Choroid plexus epithelial cell (primary cell): Measurements from ENCODE around the gene HPCAL1.

Experiments used
- DNase-seq: peaks from one replicate; pipeline ENCODE4 v3.0.0-alpha.2; 2010; ENCODE audit warnings: low read depth
- H3K4me3 ChIP-seq: 2 replicates; pipeline ENCODE4 v1.5.1; 2011; ENCODE audit warnings: low read depth, mild to moderate bottlenecking, control low read depth, low read length, moderate library complexity
- TF ChIP-seq, protein P1 (sequence below): conservative IDR thresholded peaks from 2 replicates; pipeline ENCODE4 v1.5.1; 2011; ENCODE audit warnings: low read depth, mild to moderate bottlenecking, control low read depth, inconsistent platforms, low read length, moderate library complexity

The HPCAL1 gene

DNA sequence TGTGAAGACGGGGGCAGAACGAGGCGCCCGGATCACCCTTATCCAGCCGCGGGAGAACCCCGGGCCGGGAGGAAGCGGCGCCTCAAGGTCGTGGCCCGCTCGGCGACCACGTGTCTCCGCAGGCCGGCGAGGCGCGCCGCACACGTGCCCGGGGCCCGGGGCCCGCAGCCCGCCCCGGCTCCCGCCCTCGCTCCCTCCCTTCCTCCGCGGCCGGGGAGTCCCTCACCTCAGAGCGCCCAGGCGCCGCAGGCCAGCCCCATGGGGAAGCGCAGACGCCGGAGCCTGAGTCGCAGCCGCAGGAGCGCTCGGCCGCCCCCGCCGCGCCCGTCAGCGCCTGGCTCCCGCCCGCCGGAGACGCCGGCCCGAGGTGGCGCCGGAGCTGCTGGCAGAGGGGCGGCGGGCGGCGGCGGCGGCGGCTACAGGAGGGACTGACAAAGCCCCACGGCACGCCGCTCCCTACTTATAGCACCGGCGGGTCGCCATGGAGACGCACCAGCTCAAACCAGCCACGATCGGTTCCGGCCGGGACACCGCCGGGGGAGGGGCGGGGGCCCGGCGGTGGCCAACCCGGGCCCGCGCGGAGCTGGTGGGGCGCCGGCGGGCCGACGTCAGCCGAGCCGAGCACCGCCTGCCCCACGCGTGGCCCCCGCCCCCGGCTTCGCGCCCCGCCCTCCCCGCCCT lies 145.3 kb downstream of the HPCAL1 start, which contains the start of gene ODC1:
ODC1 (minus strand) TSS at position 433 of the 681 bp plus-strand sequence. CDS start 3,295 bp downstream, outside the sequence.
- H3K4me3 ChIP-seq, result peak within 1 kb of the TSS; percentile 69
- DNase-seq, result peak; percentile 90
- TF ChIP-seq, protein P1, sequence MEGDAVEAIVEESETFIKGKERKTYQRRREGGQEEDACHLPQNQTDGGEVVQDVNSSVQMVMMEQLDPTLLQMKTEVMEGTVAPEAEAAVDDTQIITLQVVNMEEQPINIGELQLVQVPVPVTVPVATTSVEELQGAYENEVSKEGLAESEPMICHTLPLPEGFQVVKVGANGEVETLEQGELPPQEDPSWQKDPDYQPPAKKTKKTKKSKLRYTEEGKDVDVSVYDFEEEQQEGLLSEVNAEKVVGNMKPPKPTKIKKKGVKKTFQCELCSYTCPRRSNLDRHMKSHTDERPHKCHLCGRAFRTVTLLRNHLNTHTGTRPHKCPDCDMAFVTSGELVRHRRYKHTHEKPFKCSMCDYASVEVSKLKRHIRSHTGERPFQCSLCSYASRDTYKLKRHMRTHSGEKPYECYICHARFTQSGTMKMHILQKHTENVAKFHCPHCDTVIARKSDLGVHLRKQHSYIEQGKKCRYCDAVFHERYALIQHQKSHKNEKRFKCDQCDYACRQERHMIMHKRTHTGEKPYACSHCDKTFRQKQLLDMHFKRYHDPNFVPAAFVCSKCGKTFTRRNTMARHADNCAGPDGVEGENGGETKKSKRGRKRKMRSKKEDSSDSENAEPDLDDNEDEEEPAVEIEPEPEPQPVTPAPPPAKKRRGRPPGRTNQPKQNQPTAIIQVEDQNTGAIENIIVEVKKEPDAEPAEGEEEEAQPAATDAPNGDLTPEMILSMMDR, result no peak

DNA sequence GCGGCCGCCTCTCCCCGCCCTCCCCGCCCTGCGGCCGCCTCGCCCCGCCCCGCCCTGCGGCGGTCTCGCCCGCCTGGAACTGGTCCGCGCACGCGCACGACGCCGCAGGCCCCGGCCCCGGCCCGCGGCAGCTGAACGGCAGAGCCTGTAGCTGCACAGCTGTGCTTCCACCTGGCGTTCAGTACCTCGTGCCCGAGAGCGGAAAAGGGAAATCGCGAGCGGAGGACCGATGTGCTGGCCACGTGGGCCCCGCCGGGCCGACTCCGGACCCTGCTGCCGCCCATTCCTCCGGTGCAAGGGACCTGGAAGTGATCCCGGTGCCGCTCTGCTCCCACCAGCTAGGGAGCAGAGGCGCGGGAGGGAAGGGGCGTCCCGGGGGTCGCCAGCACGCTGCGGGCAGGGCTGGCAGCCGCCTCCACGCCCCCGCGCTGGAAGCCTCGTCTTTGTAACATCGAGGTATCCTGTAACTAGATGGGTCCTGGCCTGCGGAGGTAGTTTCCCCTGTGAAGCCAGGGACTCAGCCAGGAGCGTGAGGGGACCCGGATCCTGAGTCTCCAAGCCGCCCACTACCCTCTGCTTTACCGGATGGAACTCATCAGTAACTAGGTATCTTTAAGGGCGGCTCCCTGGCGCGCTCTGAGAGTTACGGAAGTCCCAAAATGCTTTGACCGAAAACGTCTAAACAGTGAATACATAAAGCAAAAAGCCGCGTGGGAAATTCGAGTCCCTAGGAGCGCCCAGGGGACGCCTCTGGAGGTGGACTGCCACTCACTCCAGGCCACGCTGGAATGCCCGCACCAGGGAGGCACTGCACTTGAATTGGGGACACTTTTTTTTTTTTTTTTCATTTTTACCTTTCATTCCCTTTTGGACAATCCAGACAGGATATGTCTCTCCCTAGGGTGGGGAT lies 146.1 kb downstream of the HPCAL1 start:
- H3K4me3 ChIP-seq, result peak overlapping the region; percentile 69
- TF ChIP-seq, protein P1, result no peak
- no peak for DNase-seq

DNA sequence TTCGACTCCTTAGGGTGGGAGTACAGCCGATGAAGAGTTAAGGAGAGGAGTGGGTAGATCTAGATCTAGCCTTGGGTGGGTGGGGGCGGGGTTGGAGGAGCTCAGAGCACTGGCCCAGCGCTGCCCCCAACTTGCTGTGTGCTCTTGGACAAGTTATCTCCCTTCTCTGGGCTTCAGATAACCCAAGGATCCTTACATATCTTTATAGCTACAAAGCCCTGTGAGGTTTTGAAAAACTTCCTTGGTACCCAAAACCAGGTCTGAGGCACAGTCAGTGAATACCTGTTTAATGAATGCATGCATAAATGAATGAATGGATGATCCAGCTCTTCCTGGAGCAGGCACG lies 146.8 kb downstream of the HPCAL1 start:
- H3K4me3 ChIP-seq, result no peak overlapping the region
- DNase-seq, result no peak
- TF ChIP-seq, protein P1, result no peak

DNA sequence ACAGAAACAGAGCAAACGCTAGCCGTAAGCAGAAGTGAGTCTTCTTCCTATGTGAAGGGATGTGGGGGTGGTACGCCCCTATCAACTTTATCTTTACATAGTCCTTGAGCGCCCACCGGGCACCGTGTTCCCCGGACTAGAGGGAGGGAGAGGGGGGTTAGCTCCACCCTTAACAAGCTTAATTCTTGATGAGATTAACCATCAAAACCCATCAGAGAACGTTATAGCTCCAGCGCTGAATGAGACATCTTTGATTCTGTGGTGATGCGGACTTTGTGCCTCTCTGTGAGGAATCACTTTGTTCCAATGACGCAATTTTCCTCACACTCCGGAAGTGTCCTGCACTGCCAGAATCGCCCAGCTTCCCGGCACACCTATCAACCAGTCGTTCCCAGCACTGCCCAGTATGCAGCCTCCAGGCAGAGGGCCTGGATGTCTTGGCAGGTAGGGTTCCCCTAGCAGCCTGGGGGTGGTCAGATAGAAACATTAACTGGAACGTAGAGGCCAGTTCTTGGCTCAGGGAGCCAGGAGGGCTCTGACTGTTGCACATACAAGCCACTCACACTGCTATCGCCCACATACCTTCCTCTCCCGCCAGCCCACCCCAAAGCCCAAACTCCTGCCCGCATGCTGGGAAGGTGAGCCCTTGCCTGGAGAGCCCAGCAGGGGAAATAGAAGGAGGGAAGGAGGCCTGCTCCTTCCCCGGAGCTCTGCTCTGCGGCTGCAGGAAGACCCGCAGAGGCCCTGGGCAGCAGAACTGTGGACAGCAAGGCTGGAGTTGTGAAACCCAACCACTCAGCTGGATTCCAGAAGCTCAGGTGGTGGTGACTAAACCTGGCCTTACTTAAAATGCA lies 147.4 kb downstream of the HPCAL1 start:
- no peak overlapping the region for H3K4me3 ChIP-seq
- TF ChIP-seq, protein P1, result no peak
- DNase-seq, result peak; percentile 73

DNA sequence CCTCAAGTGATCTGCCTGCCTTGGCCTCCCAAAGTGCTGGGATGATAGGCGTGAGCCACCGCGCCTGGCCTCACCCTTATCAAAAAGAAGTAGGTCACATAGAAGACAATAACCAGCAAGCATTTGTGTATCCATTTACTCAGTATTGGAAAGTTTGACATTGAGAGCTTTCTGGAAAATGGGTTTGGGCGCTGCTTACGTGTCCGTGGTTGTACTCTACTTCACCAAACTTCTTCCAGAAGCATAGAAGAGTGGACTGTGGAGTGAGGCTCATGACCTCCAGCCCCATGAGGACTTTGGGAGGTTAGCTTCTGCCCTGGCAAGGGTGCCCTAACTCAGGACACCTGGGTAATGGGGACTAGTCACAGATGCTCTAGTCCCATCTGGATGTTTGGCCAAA lies 149.1 kb downstream of the HPCAL1 start:
- no peak overlapping the region for H3K4me3 ChIP-seq
- TF ChIP-seq, protein P1, result no peak
- DNase-seq, result no peak

DNA sequence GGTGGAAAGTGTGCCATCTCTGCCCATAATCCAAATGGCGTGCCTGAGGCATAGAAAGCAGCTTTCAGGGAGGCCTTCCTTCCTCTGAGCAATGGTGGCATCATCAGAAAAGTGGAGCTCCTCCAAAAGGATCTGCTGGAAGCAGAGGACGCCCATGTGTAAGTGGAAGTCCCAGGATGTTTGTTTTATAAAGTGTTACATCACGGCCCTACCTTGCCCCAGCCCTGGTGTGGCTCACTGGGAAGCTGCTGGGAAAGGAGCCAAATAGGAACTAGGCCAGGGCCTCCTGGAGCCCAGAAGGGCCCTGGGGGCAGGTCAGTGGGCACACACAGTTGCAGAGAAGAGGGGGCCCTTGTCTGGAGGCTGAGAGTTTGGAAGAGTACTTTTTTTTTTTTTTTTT lies 149.6 kb downstream of the HPCAL1 start:
- no peak overlapping the region for H3K4me3 ChIP-seq
- peak; percentile 60 for DNase-seq
- TF ChIP-seq, protein P1, result no peak
